OCI-LY3 (cell line): ENCODE results near the gene TMEM94.

Experiments used
- EZH2phosphoT487 ChIP-seq: fragments of 200-600 bp; shearing (Covaris generic); IDR thresholded peaks from 2 replicates; pipeline ENCODE4 v1.6.1; 2018; ENCODE audit warnings: antibody characterized with exemption, mixed run types, low read depth
- TF ChIP-seq, protein P1 (sequence below): fragments of 200-600, 300-600 bp; sonication (generic); IDR thresholded peaks from 2 replicates; pipeline ENCODE4 v1.5.1; 2014; ENCODE audit warnings: antibody characterized with exemption, low read length, low read depth

DNA sequence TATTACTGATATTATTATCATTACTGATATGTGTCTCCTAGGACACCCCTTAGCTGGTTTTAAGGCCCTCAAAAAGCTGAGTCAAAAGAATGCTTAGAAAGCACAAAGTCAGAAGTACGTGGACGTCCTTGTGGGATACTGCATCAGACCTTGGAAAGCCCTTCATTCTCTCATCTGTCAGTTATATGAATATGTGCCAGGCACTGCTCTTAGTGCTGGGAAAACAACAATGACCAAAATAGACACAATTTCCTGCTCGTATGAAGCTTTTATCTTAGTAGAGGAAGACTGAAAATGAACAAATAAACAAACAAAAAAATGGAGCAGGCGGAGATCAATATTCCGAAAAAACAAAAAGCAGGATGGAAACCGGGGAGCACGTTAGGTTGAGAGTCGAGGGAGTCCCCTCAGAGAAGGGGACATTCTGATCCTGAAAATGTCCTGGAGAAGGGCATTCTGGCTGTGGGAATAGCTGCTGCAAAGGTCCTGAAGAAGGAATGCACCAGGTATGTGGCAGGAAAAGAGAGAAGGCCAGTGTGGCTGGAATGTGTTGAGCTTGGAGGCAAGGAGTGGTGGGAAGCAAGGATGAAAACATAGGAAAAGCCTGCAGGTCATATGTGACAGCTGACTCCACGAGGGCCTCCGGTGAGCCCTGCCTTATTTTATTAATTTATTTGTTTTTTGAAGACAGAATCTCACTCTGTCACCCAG, 15.5 kb upstream of the TMEM94 start:
- TF ChIP-seq, protein P1, sequence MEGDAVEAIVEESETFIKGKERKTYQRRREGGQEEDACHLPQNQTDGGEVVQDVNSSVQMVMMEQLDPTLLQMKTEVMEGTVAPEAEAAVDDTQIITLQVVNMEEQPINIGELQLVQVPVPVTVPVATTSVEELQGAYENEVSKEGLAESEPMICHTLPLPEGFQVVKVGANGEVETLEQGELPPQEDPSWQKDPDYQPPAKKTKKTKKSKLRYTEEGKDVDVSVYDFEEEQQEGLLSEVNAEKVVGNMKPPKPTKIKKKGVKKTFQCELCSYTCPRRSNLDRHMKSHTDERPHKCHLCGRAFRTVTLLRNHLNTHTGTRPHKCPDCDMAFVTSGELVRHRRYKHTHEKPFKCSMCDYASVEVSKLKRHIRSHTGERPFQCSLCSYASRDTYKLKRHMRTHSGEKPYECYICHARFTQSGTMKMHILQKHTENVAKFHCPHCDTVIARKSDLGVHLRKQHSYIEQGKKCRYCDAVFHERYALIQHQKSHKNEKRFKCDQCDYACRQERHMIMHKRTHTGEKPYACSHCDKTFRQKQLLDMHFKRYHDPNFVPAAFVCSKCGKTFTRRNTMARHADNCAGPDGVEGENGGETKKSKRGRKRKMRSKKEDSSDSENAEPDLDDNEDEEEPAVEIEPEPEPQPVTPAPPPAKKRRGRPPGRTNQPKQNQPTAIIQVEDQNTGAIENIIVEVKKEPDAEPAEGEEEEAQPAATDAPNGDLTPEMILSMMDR, result no peak
- no peak for TF ChIP-seq EZH2phosphoT487
